PC-3 (cell line): ENCODE results near the gene SLC43A3. TPM values are rescaled to one million over a fixed set of nuclear protein-coding genes. Genes with fewer than 3 reads are reported as not detected.

Experiments used
- ATAC-seq: fragments of 200-7000 bp; cut with Tn5 transposase; 2 replicates; pipeline ENCODE4 v1.9.1; 2020; ENCODE audit warnings: mild to moderate bottlenecking, moderate library complexity
- BruUV-seq: library from RNA; stranded (reverse); fragments of 400-500 nt; replicated peaks from 2 replicates; lab custom pipeline; 2021; lab: Mats Ljungman, UMichigan
- CTCF ChIA-PET: fragments of 300-600 bp; sonication (Branson Sonifier 250); formaldehyde crosslinking; loops from one replicate; lab custom pipeline; 2022; ENCODE audit warnings: antibody characterized with exemption; lab: Charles Lee
- POLR2A ChIA-PET: fragments of 300-600 bp; sonication (Branson Sonifier 250); formaldehyde crosslinking; loops from one replicate; lab custom pipeline; 2022; ENCODE audit warnings: antibody characterized with exemption; ENCODE audit not compliant: unreplicated experiment; lab: Charles Lee
- DNase-seq: peaks from one replicate; pipeline ENCODE4 v3.0.0-alpha.2; 2015
- H2AFZ ChIP-seq: fragments of 300-600 bp; sonication (generic); 2 replicates; pipeline ENCODE4 v1.6.0; 2016; ENCODE audit warnings: antibody characterized with exemption, low read length
- H3F3A ChIP-seq: fragments of 300-600 bp; sonication (generic); one replicate; pipeline ENCODE4 v1.6.0; 2017; ENCODE audit warnings: antibody characterized with exemption, low read length, control low read depth, mild to moderate bottlenecking; ENCODE audit not compliant: unreplicated experiment
- H3K27ac ChIP-seq: fragments of 300-600 bp; sonication (generic); 2 replicates; pipeline ENCODE4 v1.5.1; 2016; ENCODE audit warnings: mild to moderate bottlenecking, low read length
- H3K27me3 ChIP-seq: fragments of 300-600 bp; sonication (generic); 2 replicates; pipeline ENCODE4 v1.6.1; 2016; ENCODE audit warnings: low read length, mixed read lengths
- H3K36me3 ChIP-seq: fragments of 300-600 bp; sonication (generic); 2 replicates; pipeline ENCODE4 v1.6.1; 2016; ENCODE audit warnings: low read depth, mixed run types, low read length, mixed read lengths
- H3K4me1 ChIP-seq: fragments of 300-600 bp; sonication (generic); 2 replicates; pipeline ENCODE4 v1.5.1; 2016; ENCODE audit warnings: low read length; ENCODE audit not compliant: insufficient read depth
- H3K4me2 ChIP-seq: fragments of 300-600 bp; sonication (generic); 2 replicates; pipeline ENCODE4 v1.6.0; 2016; ENCODE audit warnings: low read length
- H3K4me3 ChIP-seq: fragments of 300-600 bp; sonication (generic); 2 replicates; pipeline ENCODE4 v1.5.1; 2016; ENCODE audit warnings: mild to moderate bottlenecking, low read length, mixed read lengths
- H3K79me2 ChIP-seq: fragments of 300-600 bp; sonication (generic); 2 replicates; pipeline ENCODE4 v1.6.1; 2017; ENCODE audit warnings: low read length, mixed read lengths
- H3K9ac ChIP-seq: fragments of 300-600 bp; sonication (generic); 2 replicates; pipeline ENCODE4 v1.6.0; 2016; ENCODE audit warnings: mild to moderate bottlenecking, low read length
- H3K9me2 ChIP-seq: fragments of 300-600 bp; sonication (generic); replicated peaks from 2 replicates; pipeline ENCODE4 v1.6.1; 2016; ENCODE audit warnings: mixed run types, low read length, mixed read lengths
- H3K9me3 ChIP-seq: fragments of 300-600 bp; sonication (generic); 2 replicates; pipeline ENCODE4 v1.6.1; 2016; ENCODE audit warnings: low read length, mixed read lengths
- H4K20me1 ChIP-seq: fragments of 300-600 bp; sonication (generic); 2 replicates; pipeline ENCODE4 v1.6.1; 2016; ENCODE audit warnings: low read length, mixed read lengths
- EZH2 ChIP-seq: fragments of 300-600 bp; sonication (generic); IDR thresholded peaks from one replicate; pipeline ENCODE4 v1.6.1; 2017; ENCODE audit warnings: antibody characterized with exemption, mild to moderate bottlenecking, low read length; ENCODE audit not compliant: unreplicated experiment
- EZH2phosphoT487 ChIP-seq: fragments of 300-600 bp; sonication (generic); IDR thresholded peaks from 2 replicates; pipeline ENCODE4 v1.6.1; 2018; ENCODE audit warnings: mild to moderate bottlenecking, antibody characterized with exemption, low read length, borderline replicate concordance
- intact Hi-C: fragments of 100-400 bp; cut with micrococcal nuclease; formaldehyde crosslinking; loops from 2 replicates; pipeline ENCODE4 v1.9.0; 2023
- total RNA-seq: library from RNA; depleted of rRNA; stranded (reverse); fragments of >200 nt; gene quantifications from 2 replicates; pipeline ENCODE4 v1.2.3, GENCODE V29; 2014
- TF ChIP-seq, protein P1 (sequence below): fragments of 300-600 bp; sonication (generic); conservative IDR thresholded peaks from 2 replicates; pipeline ENCODE4 v1.5.1; 2017; ENCODE audit warnings: antibody characterized with exemption, low read depth, mild to moderate bottlenecking, low read length

SLC43A3 gene
- total RNA-seq, 1 experiment from 2014 or later, result 35.0 TPM

- Histone ChIP-seq H4K20me1 (no peaks in the 10 kb centered on the region), H3K4me3 (no peak overlapping the region), H3K4me2 (no peak overlapping the region), H3K9me2 (no peaks in the 10 kb centered on the region), H3K4me1 (peaks cover 28% of the 10 kb centered on the region), H3K9ac (no peak overlapping the region), H2AFZ (no peak overlapping the region), H3K27ac (no peak overlapping the region), H3K9me3 (no peaks in the 10 kb centered on the region), H3K27me3 (no peaks in the 10 kb centered on the region; the same call in 1 of the 2 replicates), H3F3A (no peaks in the 10 kb centered on the region), H3K36me3 (no peaks in the 10 kb centered on the region), H3K79me2 (no peaks in the 10 kb centered on the region)
- ATAC-seq (no peak), DNase-seq (no peak)
- intact Hi-C loops, result no loop called here
- no TSS peak for BruUV-seq
- TF ChIP-seq EZH2, result no peak
- TF ChIP-seq, protein P1, sequence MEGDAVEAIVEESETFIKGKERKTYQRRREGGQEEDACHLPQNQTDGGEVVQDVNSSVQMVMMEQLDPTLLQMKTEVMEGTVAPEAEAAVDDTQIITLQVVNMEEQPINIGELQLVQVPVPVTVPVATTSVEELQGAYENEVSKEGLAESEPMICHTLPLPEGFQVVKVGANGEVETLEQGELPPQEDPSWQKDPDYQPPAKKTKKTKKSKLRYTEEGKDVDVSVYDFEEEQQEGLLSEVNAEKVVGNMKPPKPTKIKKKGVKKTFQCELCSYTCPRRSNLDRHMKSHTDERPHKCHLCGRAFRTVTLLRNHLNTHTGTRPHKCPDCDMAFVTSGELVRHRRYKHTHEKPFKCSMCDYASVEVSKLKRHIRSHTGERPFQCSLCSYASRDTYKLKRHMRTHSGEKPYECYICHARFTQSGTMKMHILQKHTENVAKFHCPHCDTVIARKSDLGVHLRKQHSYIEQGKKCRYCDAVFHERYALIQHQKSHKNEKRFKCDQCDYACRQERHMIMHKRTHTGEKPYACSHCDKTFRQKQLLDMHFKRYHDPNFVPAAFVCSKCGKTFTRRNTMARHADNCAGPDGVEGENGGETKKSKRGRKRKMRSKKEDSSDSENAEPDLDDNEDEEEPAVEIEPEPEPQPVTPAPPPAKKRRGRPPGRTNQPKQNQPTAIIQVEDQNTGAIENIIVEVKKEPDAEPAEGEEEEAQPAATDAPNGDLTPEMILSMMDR, result no peak
- no peak for TF ChIP-seq EZH2phosphoT487
- POLR2A ChIA-PET, result no interaction called here
- CTCF ChIA-PET, result no interaction called here
Observed at GRCh38 chr11:57397394-57397990, 29.4 kb downstream of the SLC43A3 start.

DNA sequence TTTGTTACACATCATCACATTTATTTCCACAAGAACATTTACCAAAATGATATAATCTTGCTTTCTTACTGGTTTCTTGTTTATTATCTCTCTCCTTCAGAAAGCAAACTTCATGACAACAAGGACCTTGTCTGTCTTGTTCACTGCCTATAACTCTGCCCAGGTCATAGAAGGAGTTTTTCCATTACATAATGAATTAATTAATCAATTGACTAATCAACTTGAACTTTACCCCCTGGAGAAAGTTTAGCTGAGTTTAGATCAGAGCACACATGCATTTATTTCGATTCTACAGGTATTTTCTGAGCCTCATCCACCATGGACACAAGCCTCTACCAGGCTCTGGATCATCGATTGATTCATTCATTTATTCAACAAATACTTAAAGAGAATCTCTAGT lies 30.2 kb downstream of the SLC43A3 start:
- no peak for ATAC-seq

More for the DNA sequence above, 30.2 kb downstream of the SLC43A3 start:
- no peaks in the 10 kb centered on the region for H3K9me2 ChIP-seq
- no TSS peak for BruUV-seq
- H2AFZ ChIP-seq, result no peak overlapping the region
- intact Hi-C loops, result no loop called here
- H3K79me2 ChIP-seq, result no peaks in the 10 kb centered on the region
- no peak for DNase-seq
- no peak overlapping the region for H3K4me3 ChIP-seq
- POLR2A ChIA-PET, result no interaction called here
- CTCF ChIA-PET, result no interaction called here
- no peak overlapping the region for H3K9ac ChIP-seq
- H3K4me1 ChIP-seq, result peaks cover 21% of the 10 kb centered on the region
- H3K36me3 ChIP-seq, result no peaks in the 10 kb centered on the region
- H4K20me1 ChIP-seq, result no peaks in the 10 kb centered on the region
- H3K4me2 ChIP-seq, result no peak overlapping the region
- H3K27me3 ChIP-seq, result no peaks in the 10 kb centered on the region; the same call in 1 of the 2 replicates
- no peaks in the 10 kb centered on the region for H3F3A ChIP-seq
- H3K9me3 ChIP-seq, result no peaks in the 10 kb centered on the region
- TF ChIP-seq EZH2 (no peak), EZH2phosphoT487 (no peak)
- TF ChIP-seq, protein P1, result no peak
- no peak overlapping the region for H3K27ac ChIP-seq
